ENCODE measurements around the gene EFCC1.

EFCC1 gene

DNA sequence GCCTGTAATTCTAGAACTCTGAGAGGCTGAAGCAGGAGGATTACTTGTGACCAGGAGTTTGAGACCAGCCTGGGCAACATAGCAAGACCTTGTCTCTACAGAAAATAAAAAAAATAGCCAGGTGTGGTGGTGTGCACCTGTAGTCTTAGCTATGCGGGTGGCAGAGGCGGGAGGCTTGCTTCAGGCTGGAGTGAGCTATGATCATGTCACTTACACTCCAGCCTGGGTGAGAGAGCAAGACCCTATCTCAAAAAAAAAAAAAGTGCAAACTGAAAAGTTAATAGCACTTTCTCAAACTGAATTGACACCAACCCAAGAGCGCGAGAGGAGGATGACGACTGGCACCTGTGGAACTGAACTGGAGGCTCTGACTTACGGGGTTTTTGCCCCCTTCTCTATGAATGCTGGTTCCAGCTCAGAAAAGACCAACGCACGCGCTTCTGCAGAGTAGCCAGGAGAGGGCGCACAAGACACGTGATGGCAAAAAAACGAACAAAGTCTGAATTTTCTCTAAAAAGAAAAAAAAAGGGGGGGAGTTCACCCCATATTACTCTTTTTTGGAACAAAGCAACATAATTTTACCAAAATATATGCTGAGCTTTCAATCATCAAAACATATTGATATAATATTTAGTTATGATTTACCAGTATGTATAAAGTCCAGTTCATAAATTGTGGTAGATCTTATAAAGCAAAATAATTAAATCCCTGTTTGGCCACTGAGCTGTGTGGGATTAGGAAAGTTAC, 30.9 kb upstream of the EFCC1 start:
- Histone ChIP-seq H3K9me3 (no peaks in the 10 kb centered on the region), H3K4me3 (ENCODE audit: low read depth in 1 of 2, low read length in 1 of 2) (no peak overlapping the region), H3K27me3 (no peaks in the 10 kb centered on the region), H3K27ac (no peak overlapping the region), H3K36me3 (no peaks in the 10 kb centered on the region), H3K4me1 (ENCODE audit: control insufficient read depth in 1 of 2, insufficient read depth in 1 of 2, low read depth in 1 of 2, low read length in 1 of 2) (peaks cover 23 to 28% of the 10 kb centered on the region in 2 experiments)
- TF ChIP-seq, protein P1, sequence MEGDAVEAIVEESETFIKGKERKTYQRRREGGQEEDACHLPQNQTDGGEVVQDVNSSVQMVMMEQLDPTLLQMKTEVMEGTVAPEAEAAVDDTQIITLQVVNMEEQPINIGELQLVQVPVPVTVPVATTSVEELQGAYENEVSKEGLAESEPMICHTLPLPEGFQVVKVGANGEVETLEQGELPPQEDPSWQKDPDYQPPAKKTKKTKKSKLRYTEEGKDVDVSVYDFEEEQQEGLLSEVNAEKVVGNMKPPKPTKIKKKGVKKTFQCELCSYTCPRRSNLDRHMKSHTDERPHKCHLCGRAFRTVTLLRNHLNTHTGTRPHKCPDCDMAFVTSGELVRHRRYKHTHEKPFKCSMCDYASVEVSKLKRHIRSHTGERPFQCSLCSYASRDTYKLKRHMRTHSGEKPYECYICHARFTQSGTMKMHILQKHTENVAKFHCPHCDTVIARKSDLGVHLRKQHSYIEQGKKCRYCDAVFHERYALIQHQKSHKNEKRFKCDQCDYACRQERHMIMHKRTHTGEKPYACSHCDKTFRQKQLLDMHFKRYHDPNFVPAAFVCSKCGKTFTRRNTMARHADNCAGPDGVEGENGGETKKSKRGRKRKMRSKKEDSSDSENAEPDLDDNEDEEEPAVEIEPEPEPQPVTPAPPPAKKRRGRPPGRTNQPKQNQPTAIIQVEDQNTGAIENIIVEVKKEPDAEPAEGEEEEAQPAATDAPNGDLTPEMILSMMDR (IDR thresholded peaks at IDR 0.05), result peak; percentile 91

- H3K27ac ChIP-seq, result no peak overlapping the region
- TF ChIP-seq, protein P1 (IDR thresholded peaks at IDR 0.05), result no peak
- H3K36me3 ChIP-seq, result no peaks in the 10 kb centered on the region
- no peak overlapping the region for H3K4me3 ChIP-seq (ENCODE audit: low read depth in 1 of 2, low read length in 1 of 2)
- peaks cover 23 to 28% of the 10 kb centered on the region in 2 experiments for H3K4me1 ChIP-seq (ENCODE audit: control insufficient read depth in 1 of 2, insufficient read depth in 1 of 2, low read depth in 1 of 2, low read length in 1 of 2)
- no peaks in the 10 kb centered on the region for H3K9me3 ChIP-seq
- H3K27me3 ChIP-seq, result no peaks in the 10 kb centered on the region
Measured at GRCh38 chr3:128970740-128971047, 30.4 kb upstream of the EFCC1 start.

DNA sequence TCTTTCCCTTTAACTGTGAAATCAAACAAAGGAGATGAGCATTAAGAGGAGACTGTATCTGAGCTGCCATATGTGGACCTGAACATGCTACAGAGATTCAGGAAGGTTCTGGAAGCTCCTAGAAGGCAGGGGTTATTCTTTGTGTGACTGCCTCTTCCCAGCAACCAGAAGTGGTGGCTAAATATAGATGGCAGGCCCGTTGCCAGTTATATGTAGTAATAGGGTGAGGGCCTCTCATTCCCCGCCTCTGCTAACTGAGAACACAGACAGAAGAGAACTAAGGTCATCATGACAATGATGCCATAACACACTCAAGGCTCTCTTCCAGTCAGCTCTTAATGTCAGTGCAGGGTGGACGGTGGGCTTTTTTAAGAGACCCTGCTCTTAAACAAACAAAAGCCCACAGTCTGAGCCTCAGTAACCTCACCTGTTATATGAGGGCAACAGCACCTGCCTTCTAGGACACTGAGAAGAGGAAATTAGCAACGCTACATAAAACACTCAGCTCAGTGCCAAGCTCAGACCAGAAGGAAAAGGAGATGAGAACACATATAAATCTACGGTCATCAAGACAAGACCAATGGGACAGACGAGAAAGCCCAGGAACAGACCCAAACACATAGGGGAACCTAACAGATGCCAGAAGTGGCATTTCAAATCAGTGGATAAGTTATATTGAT, 29.5 kb upstream of the EFCC1 start:
- Histone ChIP-seq H3K27me3 (no peaks in the 10 kb centered on the region), H3K4me1 (ENCODE audit: control insufficient read depth in 1 of 2, insufficient read depth in 1 of 2, low read depth in 1 of 2, low read length in 1 of 2) (peaks cover 23 to 28% of the 10 kb centered on the region in 2 experiments), H3K27ac (no peak overlapping the region), H3K9me3 (no peaks in the 10 kb centered on the region), H3K36me3 (no peaks in the 10 kb centered on the region), H3K4me3 (ENCODE audit: low read depth in 1 of 2, low read length in 1 of 2) (no peak overlapping the region)
- TF ChIP-seq, protein P1 (IDR thresholded peaks at IDR 0.05), result no peak

DNA sequence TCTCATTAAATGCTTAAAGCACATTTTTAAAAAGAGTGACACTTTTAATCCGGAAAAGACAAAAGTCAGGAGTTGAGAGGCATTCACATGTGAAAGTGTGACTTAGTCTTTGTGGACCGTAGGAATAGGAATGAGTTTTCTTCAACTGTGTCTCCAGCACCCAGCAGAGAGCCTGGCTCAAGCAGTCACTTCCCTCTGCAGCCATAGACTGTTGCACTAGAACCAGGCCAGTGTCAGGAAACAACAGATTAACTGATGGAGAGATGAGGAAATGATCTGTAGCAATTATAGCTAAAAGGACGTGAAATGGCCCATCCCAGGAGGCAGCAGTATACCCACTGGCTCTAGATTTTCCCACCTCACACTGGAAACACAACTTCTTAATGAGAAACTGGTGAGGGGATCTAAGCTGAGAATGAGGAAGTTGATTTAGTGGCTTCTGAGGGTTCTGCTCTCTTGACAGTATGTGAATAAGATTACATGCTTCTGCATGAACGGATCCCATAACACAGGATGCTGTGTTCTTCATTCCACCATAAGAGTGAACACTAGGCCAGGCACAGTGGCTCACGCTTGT, 27.0 kb upstream of the EFCC1 start:
- no peaks in the 10 kb centered on the region for H3K27me3 ChIP-seq
- no peaks in the 10 kb centered on the region for H3K9me3 ChIP-seq
- H3K4me3 ChIP-seq (ENCODE audit: low read depth in 1 of 2, low read length in 1 of 2), result peak overlapping the region in 1 of 2 experiments; percentile 21
- peak overlapping the region; percentile 93 for H3K27ac ChIP-seq
- TF ChIP-seq, protein P1 (IDR thresholded peaks at IDR 0.05), result no peak
- peaks cover 23 to 28% of the 10 kb centered on the region in 2 experiments for H3K4me1 ChIP-seq (ENCODE audit: control insufficient read depth in 1 of 2, insufficient read depth in 1 of 2, low read depth in 1 of 2, low read length in 1 of 2)
- H3K36me3 ChIP-seq, result no peaks in the 10 kb centered on the region

DNA sequence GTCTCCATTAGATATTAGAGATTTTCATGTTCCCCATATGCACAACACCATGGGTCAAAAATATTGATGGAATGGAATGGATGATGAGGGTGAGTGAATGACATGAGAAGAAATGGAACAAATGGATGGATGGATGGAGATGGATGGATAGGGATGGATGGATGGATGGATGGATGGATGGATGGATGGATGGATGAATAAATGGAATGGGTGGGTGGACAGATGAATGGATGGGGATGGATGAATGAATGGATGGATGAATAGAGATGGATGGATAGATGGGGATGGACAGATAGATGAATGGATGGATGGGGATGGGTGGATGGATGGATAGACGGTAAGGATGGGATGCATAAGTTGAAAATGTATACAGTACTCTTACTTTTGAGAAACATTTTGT, 25.8 kb upstream of the EFCC1 start:
- no peak overlapping the region for H3K27ac ChIP-seq
- H3K4me3 ChIP-seq (ENCODE audit: low read depth in 1 of 2, low read length in 1 of 2), result no peak overlapping the region
- H3K27me3 ChIP-seq, result no peaks in the 10 kb centered on the region
- no peaks in the 10 kb centered on the region for H3K9me3 ChIP-seq
- H3K4me1 ChIP-seq (ENCODE audit: control insufficient read depth in 1 of 2, insufficient read depth in 1 of 2, low read depth in 1 of 2, low read length in 1 of 2), result peaks cover 22 to 27% of the 10 kb centered on the region in 2 experiments
- H3K36me3 ChIP-seq, result no peaks in the 10 kb centered on the region
- TF ChIP-seq, protein P1 (IDR thresholded peaks at IDR 0.05), result no peak

All from neutrophil (primary cell).